ENCODE measurements around the gene S100A1. TPM values are rescaled to one million over a fixed set of nuclear protein-coding genes. Genes with fewer than 3 reads are reported as not detected.

Gene S100A1
- total and polyA plus RNA-seq, 10 of the 15 experiments (the other 5 are each of a cell fraction or from before 2014, with no cell fraction given) = 0.13 to 0.29 TPM; not detected in 8

GRCh38 chr1:153597206-153597605 is 31.0 kb upstream of the S100A1 start:
- intact Hi-C loops (cut with micrococcal nuclease; ENCODE audit: unreplicated experiment) = no loop called here
- no peak overlapping the region for H3K27ac ChIP-seq (ENCODE audit: control insufficient read depth, insufficient read depth)

DNA sequence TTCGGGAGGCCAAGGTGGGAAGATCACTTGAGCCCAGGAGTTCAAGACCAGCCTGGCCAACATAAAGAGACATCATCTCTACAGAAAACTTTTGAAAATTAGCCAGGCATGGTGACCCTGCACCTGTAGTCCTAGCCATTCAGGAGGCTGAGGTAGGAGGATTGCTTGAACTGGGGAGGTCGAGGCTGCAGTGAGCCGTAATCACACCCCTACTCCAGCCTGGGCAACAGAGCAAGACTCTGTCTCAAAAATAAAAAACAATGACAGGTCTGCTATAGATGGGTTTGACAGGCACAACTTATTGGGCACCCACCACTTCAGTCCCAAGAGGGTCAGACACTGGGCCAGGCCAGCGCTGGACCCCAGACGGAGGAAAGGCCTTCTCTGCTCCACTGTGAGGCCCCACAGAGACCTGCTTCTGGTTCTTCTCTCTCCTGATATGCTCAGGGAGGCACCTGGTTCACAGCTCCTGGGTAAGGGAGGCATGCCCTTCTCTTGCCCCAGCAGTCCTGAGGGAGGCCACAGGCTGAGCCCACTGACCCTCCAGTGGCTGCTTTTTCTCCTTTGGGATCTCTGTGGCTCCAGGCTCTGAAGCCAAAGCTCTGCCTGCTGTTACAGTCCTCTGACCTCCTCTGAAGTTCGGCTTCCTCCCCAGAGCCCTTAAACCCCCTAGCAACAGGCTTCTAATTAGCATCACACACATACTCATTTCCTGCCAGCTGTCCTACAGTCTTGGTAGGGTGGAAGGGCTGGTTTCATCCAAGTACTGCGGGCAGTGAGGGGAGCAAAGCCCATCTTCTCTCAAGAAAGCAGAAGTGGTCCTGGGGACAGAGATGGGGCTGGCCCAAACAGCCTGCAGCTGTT is 29.7 kb upstream of the S100A1 start:
- ChIA-PET POLR2A (interaction anchor here (0.8 to 2.6 kb wide), 7 partner anchors 26 to 369 kb away, joined by 3 to 15 read pairs (median 3); partner anchors contain the start of genes CHTOP, CREB3L4 and S100A13), SMC1A (ENCODE audit: uncharacterized antibody, unreplicated experiment) (interaction anchor here (0.6 to 3.5 kb wide), 12 partner anchors 13 to 152 kb away, joined by 3 to 12 read pairs (median 4); partner anchors contain the start of genes CHTOP, S100A1, S100A13 and S100A14), CTCF (interaction anchor here (0.6 to 2.8 kb wide), 13 partner anchors 14 to 92 kb away, joined by 3 to 9 read pairs (median 4); partner anchors contain the start of genes S100A13, S100A14 and S100A16), RAD21 (ENCODE audit: unreplicated experiment) (interaction anchor here (0.9 to 2.4 kb wide), 8 partner anchors 9 to 246 kb away, joined by 3 to 14 read pairs (median 5); partner anchors contain the start of genes CHTOP, S100A13, S100A14 and S100A2)
- Histone ChIP-seq H3K27me3 (replicated peaks in 1 of 2; ENCODE audit: control insufficient read depth in 2 of 2, insufficient read depth in 2 of 2, low read length in 1 of 2) (no peaks in the 10 kb centered on the region), H3K27ac (ENCODE audit: control insufficient read depth, insufficient read depth) (peak overlapping the region; percentile 97), H3K9ac (ENCODE audit: control insufficient read depth, insufficient read depth, low read length) (peak overlapping the region; percentile 76), H3K9me3 (replicated peaks; ENCODE audit: control insufficient read depth, insufficient read depth, low read length) (no peaks in the 10 kb centered on the region), H3K4me3 (no peak overlapping the region), H3K79me2 (ENCODE audit: control insufficient read depth, insufficient read depth, low read length) (no peaks in the 10 kb centered on the region), H4K20me1 (ENCODE audit: control insufficient read depth, insufficient read depth) (no peaks in the 10 kb centered on the region), H3K36me3 (ENCODE audit: control insufficient read depth in 2 of 2, insufficient read depth in 2 of 2, low read length in 1 of 2) (no peaks in the 10 kb centered on the region), H2AFZ (ENCODE audit: control insufficient read depth, low read depth, low read length) (peak overlapping the region; percentile 87), H3K4me1 (ENCODE audit: control insufficient read depth, insufficient read depth, low read length) (peaks cover 22% of the 10 kb centered on the region), H3K4me2 (ENCODE audit: control insufficient read depth, insufficient read depth) (peak overlapping the region; percentile 75)
- WGBS (ENCODE audit: insufficient coverage, insufficient replicate concordance, low lambda C conversion rate, missing lambda C conversion rate) = 22% methylated on average over 7 of the region's 7 CpGs
- TSS peak; percentile 68 for BruUV-seq (replicated peaks)
- peak; percentile 99 for ATAC-seq
- peak; percentile 88 for DNase-seq (ENCODE audit: low read depth, low spot score)
- intact Hi-C loops (cut with micrococcal nuclease; ENCODE audit: unreplicated experiment) (no loop called here), in situ Hi-C loops (cut with MboI) (no loop called here)
- FAIRE-seq = peak; percentile 99
- peak; percentile 78 for TF ChIP-seq CREB1 (IDR thresholded peaks at IDR 0.05; ENCODE audit: low read depth)
- TF ChIP-seq NRF1 (conservative IDR thresholded peaks at IDR 0.05; ENCODE audit: low read depth, low read length) = no peak
- 0 out of 2 replicates have a peak, but pooled peaks have one; percentile 19 for TF ChIP-seq ZNF687 (IDR thresholded peaks at IDR 0.05)
- no peak for TF ChIP-seq E2F8 (IDR thresholded peaks at IDR 0.05; ENCODE audit: low read depth, partially characterized antibody)
- no peak for TF ChIP-seq NR2C1 (IDR thresholded peaks at IDR 0.05)

More at GRCh38 chr1:153597206-153597605, 31.0 kb upstream of the S100A1 start:
- Histone ChIP-seq H2AFZ (ENCODE audit: control insufficient read depth, low read depth, low read length) (no peak overlapping the region), H3K9me3 (replicated peaks; ENCODE audit: control insufficient read depth, insufficient read depth, low read length) (no peaks in the 10 kb centered on the region), H3K36me3 (ENCODE audit: control insufficient read depth in 2 of 2, insufficient read depth in 2 of 2, low read length in 1 of 2) (no peaks in the 10 kb centered on the region), H3K9ac (ENCODE audit: control insufficient read depth, insufficient read depth, low read length) (no peak overlapping the region), H3K79me2 (ENCODE audit: control insufficient read depth, insufficient read depth, low read length) (no peaks in the 10 kb centered on the region), H3K4me2 (ENCODE audit: control insufficient read depth, insufficient read depth) (no peak overlapping the region), H3K4me3 (no peak overlapping the region), H3K27me3 (replicated peaks in 1 of 2; ENCODE audit: control insufficient read depth in 2 of 2, insufficient read depth in 2 of 2, low read length in 1 of 2) (no peaks in the 10 kb centered on the region), H4K20me1 (ENCODE audit: control insufficient read depth, insufficient read depth) (no peaks in the 10 kb centered on the region), H3K4me1 (ENCODE audit: control insufficient read depth, insufficient read depth, low read length) (peaks cover 22% of the 10 kb centered on the region)
- RAD21 ChIA-PET (ENCODE audit: unreplicated experiment) = interaction anchor here (1.8 kb wide), 1 partner anchor 30 kb away, joined by 8 read pairs; the partner anchor contains the start of gene S100A13
- CTCF ChIA-PET = interaction anchor here (0.9 to 2.8 kb wide), 4 partner anchors 19 to 62 kb away, joined by 3 to 9 read pairs (median 6); partner anchors contain the start of genes S100A13 and S100A14
- FAIRE-seq (peak; percentile 18), DNase-seq (ENCODE audit: low read depth, low spot score) (peak; percentile 15), ATAC-seq (peak; percentile 28)
- SMC1A ChIA-PET (ENCODE audit: uncharacterized antibody, unreplicated experiment) = interaction anchor here (1.9 to 3.5 kb wide), 3 partner anchors 18 to 24 kb away, joined by 6 to 12 read pairs (median 12); partner anchors contain the start of gene S100A14
- POLR2A ChIA-PET = interaction anchor here (2.6 kb wide), 1 partner anchor 37 kb away, joined by 15 read pairs; the partner anchor contains the start of gene CHTOP
- BruUV-seq (replicated peaks) = no TSS peak
- TF ChIP-seq SMAD5 (IDR thresholded peaks at IDR 0.05; ENCODE audit: low read depth) (no peak), NR2F1 (conservative IDR thresholded peaks at IDR 0.05) (peak; percentile 48)
- in situ Hi-C loops (cut with MboI) = no loop called here
- WGBS (ENCODE audit: insufficient coverage, insufficient replicate concordance, low lambda C conversion rate, missing lambda C conversion rate) = 75% methylated on average over 6 of the region's 6 CpGs
